HTERT RPE-1 (cell line): Measurements from ENCODE around the gene PNCK.
"Not testable (repeated sequence)": the region's sequence is repeated elsewhere in the genome, so short reads cannot be mapped to it uniquely, and the experiment has no call there.

Experiments used
- in situ Hi-C: fragments of 300-500 bp; cut with MboI; formaldehyde crosslinking; loops from 4 replicates; pipeline ENCODE4 v1.14.3; 2020; ENCODE audit warnings: low sequenced_read_pairs

Gene PNCK

DNA sequence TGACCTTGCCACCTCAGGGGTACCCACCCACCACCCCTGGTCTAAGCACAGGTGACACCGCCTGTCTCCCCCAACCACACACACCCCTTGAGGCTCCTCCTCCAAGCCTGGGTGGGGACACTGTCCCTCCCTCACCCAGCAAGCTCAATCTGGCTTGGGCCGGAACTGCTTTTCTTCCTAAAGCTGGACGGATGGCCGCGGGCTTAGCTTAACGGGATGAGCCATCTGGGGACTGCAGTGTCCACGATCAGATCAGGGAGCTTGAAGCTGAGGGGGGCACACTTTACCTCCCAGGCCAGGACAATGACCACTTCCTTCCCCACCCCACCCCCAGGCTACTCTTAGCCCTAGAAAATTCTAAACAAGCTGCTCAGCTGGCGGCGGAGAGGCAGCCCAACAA lies 13.1 kb upstream of the PNCK start:
- in situ Hi-C loops, result no loop called here

DNA sequence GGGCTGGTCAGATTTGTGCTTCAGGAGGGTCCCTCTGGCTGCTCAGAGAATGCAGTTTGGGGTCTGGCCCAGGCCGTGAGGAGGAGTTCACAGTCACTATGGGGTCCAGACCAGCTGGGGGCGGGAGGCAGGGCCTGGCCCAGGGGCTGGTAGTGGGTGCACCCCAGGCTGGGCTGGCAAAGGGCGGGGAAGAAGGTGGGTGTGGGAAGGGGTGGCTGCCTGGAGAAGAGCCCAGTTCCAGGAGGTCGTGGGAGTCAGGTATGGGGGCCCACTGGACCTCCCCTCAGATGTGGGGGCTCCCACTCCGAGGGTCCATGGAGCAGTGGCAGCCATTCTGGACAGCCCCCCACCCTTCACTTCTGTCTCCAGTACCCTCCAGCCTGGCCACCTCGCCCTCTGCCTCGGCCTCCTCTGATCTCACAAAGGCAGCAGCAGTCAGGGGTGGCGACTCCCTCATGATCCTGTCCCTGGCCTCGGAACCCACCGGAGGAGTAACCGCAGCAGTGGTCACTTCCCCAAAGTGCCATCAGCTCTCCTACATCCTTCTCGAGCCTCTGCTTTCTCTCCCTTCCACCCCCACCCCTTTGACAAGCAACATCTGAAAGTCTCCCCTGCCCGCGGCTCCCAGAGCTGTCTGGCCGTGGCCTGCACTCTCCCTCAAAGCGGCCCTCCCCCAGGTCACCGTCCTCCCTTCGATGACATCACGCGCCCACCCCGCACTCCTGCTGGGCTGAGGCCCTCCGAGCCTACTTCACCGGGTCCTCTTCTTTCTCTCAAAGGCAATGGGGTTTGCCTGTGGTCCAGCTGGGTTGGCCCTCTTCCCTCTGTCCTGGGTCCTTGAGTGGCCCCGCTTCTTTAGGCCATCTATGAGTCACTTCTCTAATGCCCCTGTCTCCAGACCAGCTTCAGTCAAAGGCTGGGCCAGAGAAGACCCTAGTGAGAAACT lies 12.4 kb upstream of the PNCK start:
- in situ Hi-C loops, result no loop called here

DNA sequence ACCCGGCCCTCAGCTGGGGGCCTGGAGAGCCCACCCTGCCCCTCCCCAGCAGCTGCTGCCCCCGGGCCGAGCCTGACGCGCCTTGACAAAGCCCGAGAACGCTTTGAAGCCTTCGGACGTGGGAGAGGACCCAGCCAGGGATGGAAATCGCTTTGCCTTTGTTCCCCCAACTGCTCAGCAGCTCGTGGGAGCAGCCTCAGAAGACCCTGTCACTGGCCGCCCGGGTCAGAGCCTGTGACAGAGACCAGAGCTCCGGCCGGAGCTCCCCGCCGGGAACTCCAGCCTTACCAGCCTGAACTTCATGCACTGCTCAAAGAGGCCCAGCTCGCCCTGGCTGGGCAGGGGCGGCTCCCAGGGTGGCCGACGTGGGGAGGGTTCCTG lies 11.5 kb upstream of the PNCK start:
- in situ Hi-C loops, result no loop called here

DNA sequence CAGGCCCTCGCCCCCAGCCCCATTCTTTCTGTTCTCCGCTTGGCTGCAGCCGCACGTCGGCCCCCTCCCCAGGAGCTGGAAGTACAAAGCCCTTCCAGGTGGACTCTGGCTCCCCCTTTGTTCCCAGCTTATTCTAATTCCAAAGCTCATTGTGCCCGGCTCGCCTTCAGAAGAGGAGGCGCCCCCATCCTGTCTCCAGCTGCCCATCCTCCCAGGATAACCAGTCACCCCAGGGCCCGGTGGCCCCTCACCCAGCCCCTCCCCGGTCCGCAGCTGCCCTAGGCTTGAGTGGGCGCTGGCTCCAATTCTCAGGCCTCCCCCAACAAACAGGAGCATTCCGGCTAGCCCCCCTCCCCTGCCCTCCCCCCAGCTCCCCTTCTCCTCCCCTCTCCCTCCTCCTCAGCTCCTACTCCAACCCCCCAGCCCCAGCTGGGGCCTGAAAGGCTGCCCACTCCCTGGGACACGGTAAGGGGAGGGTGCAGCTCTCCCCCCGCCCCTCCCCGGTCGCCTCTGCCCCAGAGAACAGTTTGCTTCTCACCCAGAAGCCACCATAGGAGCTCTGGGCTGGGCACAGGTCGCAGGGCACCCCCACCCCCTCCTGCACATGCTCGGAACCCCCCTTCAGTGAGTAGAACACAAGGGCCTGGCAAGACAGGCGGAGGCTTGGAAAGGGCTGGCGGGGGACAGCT lies 11.0 kb upstream of the PNCK start:
- in situ Hi-C loops, result no loop called here

DNA sequence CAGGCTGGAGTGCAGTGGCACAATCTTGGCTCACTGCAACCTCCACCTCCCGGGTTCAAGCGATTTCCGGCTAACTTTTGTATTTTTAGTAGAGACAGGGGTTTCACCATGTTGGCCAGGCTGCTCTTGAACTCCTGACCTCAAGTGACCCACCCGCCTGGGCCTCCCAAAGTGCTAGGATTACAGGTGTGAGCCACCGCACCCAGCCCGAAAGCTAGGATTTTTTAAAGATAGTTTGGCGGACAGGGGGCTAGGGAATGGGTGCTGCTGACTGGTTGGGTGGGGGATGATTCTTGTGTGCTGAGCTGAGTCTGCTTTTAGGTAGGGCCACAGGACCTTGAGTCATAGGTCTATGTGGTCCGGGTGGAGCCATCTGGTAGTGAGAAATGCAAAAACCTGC lies 9.9 kb upstream of the PNCK start:
- in situ Hi-C loops, result not testable (repeated sequence)

DNA sequence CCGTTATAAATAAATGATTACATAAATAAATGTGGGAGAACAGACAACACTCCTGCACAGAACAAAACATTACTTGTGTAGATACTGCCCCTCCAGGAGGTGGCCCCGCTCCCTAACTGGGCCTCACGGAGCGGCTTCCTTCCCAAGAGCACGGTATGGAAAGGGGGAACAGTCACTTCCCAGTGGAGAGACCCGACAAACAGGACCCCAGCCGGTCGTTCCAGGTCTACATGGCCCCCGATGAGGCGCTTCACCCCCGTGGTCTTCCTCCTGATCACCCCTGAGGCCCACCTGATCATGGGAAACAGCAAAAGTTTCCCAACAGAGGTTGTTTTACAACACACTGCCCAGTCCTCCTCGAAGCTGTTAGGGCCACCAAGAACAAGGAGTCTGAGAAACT lies 7.6 kb upstream of the PNCK start:
- in situ Hi-C loops, result no loop called here

DNA sequence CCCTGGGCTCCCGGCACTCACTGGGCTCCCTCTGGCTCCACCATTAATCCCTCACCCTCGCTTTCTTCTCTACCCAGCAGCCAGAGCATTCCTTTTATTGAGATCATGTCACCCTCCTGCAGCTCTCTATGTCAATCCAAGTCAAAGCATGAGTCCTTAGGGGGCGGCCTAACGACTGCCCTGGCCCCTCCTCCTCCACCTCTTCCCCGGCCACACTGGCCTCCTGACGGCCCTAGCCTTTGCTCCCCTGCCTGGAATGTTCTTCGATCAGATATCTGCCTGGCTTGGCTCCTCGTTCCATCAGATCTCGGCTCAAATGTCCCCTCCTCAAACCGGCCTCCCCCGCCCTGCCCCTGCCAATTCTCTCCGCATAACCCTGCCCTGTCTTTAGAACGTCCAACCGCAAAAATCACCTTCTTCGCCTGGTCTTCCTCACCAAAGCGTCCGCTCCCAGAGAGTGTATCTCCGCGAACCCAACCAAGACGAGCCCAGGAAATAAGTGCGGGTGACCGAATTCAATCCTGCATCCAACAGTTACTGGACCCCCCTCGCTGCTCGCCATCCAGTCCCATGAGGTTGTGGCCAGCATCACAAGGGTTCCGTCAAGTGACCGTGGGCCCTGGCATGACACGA lies 722 bp upstream of the PNCK start:
- in situ Hi-C loops, result no loop called here

DNA sequence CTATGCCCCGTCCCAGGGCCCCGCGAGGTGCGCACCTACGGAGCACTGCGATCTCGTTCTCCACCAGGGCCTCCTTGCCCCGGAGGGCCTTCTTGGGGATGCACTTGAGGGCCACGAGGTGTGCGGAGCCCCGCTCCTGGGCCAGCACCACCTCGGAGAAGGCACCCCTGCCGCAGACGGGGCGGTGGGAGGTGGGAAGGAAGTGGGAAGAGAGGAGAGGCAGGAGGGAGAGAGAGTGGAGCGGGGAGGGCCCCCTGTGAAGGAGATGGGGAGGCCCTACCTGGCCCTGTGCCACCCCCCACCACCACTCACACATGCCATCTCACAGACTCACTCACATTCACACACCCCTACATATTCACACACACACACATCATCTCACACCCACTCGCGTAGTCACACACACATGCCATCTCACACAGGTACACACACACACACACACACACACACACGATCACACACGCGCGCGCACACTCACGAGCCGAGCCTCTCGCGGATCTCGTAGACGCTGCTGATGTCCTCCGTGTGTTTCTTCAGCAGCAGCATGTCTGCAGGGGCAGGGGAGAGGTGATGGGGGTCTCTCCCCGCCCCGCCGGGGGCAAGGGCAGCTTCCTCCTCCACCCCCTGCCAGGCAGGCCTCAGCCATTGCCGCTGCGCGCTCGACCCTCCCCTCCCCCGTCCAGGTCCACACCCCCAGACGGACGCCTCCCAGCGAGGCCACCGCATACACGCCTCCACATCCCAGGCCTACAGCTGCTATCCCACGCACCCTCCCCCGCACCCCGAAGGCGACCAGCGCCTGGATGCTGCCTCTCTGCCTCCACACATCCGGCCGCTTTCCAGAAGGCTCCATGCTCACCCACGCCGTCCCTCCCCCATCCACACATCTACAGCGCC lies 834 bp downstream of the PNCK start:
- in situ Hi-C loops, result no loop called here

DNA sequence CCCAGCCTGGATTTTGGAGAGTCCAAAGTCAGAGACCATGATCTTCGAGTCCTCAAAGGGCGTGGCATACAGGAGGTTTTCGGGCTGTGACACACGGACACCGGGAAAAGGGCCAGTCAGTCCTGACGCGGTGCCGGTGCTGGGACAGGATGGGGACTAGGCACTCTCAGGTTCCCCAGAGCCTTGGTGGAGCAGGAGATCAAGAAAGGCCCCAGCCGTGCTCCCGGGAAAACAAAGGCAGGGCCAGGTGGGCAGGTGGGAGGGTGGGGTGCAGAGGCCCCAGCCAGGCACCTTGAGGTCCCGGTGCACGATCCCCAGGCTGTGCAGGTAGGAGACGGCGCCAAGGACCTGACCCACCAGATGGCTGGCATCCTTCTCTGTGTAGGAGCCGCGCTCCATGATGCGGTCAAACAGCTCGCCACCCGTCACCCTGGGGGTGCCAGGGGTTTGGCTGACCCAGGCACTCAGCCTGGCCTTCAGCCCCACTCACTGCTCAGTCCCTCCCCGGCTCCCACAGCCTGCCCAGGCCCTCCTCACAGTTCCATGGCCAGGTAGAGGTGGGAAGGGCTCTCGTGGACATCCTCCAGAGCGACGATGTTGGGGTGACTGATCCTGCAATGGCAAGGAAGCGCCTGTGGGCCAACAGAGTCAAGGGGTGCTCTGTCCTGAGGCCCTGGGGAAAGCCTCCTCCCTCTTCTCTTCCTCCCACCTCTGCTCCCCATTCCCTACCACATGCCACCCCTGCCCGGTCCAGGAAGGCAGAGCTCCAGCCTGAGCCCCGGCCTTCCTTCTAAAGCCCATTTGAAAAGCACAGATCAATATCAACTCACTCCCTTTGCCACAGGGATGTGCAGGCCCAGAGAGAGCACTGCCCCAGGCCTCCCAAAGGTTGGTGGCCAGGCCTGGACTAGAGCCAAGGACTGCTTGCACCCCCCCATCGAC lies 1.8 kb downstream of the PNCK start:
- in situ Hi-C loops, result no loop called here

DNA sequence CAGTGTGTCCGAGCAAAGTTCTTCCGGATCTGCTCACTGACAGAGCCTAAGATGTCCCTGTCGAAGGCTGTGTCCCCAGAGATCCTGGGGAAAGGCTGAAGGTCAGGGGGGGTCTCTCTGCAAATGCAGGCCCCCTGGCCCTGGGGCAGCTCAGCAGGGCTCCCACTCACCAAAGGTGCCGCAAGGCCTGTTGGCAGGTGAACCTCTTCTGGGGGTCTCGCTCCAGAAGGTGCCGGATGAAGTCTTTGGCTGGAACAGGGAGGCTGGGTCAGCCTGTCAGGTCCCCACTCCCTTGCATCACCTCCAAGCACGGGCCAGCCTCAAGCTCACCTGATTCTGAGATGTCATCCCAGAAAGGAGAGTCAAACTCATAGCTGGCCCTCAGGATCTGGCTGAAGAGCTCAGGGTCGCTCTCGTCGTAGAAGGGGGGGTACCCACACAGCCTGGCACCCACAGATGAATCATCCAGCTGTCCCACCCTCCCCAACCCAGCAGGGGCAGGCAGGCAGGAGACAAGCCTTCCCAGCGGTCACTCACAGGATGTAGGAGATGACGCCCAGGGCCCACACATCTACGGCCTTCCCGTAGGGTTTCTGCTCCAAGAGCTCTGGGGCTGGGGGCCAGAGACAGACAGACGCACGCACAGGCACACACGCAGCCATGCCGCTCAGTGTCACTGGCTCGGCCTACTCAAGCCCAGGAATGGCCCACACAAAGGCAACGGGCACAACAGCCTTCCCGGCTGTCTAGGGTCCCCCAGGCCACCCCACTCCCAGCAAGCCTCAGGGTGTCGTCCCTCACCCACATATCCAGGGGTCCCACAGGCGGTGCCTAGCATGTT lies 2.6 kb downstream of the PNCK start:
- in situ Hi-C loops, result no loop called here

DNA sequence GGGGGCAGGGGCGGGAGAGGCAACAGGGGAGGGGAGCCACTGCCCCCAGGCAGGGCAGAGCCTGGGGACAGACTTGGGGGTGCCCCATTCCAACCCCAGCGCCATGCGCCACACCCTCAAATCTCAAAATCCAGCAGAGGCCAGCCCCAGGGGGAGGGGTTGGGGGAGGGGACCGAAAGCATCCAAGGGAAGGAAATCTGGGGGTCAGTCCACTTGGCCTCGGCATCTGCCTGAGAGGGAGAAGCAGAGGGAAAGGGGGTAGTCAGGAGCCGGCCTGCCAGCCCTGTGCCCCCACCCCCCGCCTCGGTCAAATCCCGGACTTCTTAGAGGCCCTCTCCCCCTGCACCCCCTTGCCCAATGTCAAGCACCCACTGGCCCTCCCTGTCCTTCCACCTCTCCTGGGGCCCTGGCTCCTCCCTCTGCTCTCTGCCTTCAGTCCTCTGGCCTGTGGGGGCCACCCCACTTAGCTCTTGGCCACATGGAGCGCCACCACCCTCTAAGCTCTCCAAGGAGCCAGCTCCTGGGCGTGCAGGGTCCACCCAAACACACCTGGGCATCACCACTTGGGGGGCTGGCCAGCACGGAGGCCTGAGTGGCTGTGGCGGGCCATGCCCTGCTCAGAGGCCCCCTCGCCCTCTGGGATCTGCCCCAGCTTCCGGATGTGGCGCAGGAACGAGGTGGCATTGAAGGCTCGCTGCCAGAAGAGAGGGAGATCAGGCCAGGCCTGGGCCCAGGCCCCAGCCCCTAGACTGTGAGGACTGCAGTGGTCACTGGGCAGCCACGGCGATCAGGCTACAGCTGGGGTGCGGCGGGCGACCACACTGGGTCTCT lies 3.5 kb downstream of the PNCK start:
- in situ Hi-C loops, result no loop called here

DNA sequence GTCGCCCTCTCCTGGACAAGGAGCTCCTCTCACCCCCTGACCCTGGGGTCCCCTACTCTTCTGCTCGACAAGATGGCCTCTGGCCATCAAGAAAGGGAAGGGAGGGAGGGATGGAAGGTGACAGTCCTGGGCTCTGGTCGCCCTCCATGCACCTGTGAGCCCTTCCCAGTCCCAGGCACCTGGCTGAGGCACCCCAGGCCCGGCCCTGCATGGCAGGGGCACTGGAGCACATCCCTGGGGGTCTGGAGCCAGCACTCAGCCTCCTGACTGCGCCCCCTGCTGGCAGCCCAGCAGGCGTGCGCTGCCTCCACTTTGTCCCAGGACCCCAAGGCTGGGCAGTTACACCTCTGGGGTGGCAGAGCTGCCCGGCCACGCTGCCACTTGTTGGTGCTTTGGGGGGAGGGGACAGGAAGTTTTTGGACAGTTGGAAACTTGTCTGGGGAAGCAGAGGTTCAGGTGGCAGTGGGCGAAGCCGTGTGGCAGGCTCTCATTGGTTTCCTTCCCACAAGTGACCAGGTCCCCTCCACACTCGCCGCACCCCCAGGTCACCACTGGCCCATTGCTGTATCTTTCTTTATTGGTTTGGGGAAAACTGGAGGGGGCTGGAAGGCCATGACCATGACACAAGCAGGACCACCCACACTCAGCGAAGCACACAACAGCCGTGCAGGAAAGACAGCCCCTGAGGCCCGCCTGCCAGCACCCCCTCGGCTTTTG lies 4.3 kb downstream of the PNCK start:
- in situ Hi-C loops, result no loop called here

DNA sequence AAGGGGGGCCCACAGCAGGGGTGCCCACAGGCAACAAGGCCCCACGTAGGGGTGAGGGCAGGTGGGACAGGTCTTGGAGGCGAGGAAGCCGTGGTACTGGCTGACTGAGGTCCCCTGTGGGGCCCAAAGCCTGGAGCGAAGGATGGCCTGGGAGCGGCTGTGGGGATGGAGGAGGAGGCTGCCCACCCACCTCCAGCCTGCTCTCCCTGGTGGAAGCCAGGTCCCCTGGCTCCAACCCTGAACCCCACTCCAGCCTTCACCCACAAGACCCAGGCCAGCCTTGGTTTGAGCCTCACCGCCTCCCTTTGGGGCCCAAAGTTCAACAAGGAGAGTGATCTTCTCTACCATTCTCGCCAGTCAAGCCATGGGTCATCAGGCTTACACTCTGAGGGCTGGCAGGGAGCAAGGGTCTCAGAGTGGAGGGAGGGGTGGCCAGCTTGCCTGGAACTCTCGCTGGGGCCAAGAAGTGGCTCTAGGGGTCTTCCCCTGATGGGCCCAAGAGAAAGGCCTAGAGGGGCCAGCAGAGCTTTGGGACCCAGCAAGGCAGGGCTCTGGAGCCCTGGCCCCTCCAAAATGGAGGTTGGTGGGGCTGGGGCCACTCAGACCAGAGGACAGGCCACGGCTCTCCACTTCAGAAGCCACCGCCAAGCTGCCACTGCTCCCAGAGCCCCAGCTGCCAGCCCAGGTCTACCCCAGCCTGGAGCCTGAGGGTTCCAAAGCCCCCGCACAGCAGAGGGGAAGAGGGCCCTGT lies 5.0 kb downstream of the PNCK start:
- in situ Hi-C loops, result no loop called here

DNA sequence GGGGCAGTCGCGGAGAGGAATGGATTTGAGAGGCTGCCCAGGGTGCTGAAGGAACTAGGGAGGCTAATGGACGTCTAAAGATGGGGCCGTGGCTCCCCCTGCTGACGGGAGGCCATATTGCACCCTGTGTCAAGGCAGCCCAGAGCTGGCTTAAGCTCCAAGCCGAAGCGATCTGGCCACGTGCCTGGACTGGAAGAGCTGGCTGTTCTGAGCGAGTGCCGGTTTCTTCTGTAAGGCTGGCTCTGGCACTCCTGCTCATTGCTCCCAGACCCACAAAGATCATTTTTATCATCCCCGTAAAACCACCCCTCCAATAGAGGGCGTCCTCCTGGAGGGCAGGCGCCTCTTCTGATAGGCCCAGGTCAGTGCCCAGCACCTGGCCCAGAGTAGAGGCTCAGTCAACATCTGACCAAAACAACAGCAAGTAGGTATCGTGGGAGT lies 5.6 kb downstream of the PNCK start:
- in situ Hi-C loops, result no loop called here

DNA sequence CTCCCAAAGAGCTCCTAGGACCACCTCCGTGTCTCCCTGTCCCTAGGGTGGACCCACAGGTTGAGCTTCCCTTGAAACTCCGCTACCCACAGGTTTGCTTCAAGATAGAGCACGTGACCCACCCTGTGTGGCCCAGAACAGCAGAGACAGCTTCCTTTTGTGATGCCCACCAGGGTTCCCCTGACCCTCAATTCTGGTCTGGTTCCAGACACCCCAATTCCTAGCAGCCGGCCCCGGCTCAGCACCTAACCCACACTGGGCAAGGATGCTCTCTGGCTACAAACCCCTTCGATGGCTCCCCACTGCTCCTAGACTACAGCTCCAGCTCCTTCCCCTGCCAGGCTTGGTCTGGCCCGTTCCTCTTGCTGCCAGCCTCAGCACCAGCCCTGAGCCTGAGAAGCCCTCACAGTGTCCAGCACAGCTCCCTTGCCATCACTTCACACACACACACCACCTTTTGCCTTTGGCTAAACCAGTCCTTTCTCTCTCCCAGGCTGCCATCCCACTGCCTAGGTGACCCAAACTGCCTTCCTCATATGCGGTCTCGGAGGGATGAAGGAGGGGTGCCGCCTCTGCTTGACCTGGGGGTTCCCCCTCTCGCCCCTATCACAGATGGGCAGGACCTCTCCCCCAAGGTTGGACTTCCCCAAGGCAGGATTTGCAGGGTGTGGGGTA lies 6.2 kb downstream of the PNCK start:
- in situ Hi-C loops, result no loop called here

DNA sequence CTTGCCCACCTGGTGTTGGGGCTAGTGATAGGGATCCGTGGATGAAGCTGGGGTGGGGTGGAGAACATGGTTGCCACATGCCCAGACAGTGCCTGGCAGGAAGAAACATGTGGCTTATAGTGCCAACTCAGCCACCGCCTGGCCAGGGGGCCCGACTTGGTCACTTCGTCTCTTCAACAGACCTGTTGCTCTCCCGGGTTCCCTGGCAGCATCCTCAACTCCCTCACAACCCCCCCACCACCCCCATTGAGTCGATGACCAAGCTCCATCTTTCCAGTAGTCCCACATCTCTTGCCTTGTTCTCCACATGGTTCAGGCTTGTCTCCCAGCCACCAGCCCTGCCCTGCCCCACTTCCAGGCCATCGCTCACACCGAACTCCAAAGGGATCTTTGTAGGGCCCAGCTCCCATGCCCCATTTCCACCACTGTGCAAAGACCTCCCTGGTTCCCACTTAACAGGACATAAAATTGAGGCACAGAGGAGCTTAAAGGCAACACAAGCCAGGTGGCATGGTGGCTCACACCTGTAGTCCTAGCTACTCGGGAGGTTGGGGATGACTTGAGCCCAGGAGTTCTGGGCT lies 7.8 kb downstream of the PNCK start:
- in situ Hi-C loops, result no loop called here
